Vagina (tissue), 2 donors: ENCODE measurements around the gene FCMR. TPM values are rescaled to one million over a fixed set of nuclear protein-coding genes. Genes with fewer than 3 reads are reported as not detected.

Source experiments
- DNase-seq, 2 donors: peaks; one replicate each; pipeline ENCODE4 v3.0.0-alpha.2; 2017; ENCODE audit errors: extremely low spot score in 2 of 2
- H3K27ac ChIP-seq: fragments of 200-600 bp; sonication (generic); one replicate; pipeline ENCODE4 v1.5.1; 2019
- H3K27me3 ChIP-seq: fragments of 200-600 bp; sonication (generic); one replicate; pipeline ENCODE4 v1.5.1; 2019
- H3K36me3 ChIP-seq, 2 donors: fragments of 200-600 bp; sonication (generic); one replicate each; pipeline ENCODE4 v1.5.1; 2017 to 2019
- H3K4me1 ChIP-seq: fragments of 200-600 bp; sonication (generic); one replicate; pipeline ENCODE4 v1.5.1; 2019
- H3K4me3 ChIP-seq, 2 donors: fragments of 200-600 bp; sonication (generic); 1 replicate in 1 of 2; 2 replicates in 1 of 2; pipeline ENCODE4 v1.5.1; 2016 to 2019
- H3K9me3 ChIP-seq: fragments of 200-600 bp; sonication (generic); one replicate; pipeline ENCODE4 v1.5.1; 2019
- POLR2A ChIP-seq, 2 donors: fragments of 450-650 bp; IDR thresholded peaks; one replicate each; pipeline ENCODE4 v1.6.1; 2017; ENCODE audit warnings: antibody characterized with exemption in 2 of 2, mild to moderate bottlenecking in 2 of 2, moderate library complexity in 2 of 2
- POLR2AphosphoS5 ChIP-seq, 2 donors: sonication (generic); formaldehyde crosslinking; IDR thresholded peaks; one replicate each; pipeline ENCODE4 v1.9.0; 2017; ENCODE audit warnings: antibody characterized with exemption in 2 of 2, mild to moderate bottlenecking in 2 of 2, low read depth in 1 of 2; ENCODE audit not compliant: insufficient read depth in 1 of 2
- intact Hi-C: fragments of 100-400 bp; cut with DNase I; formaldehyde crosslinking; loops from one replicate; pipeline ENCODE4 v1.15.1; 2023
- total RNA-seq: library from RNA; depleted of rRNA; stranded (reverse); fragments of >200 nt; gene quantifications from one replicate; pipeline ENCODE4 v1.2.3, GENCODE V29; 2016
- TF ChIP-seq, protein P1 (sequence below), 3 experiments: fragments of 450-650 bp in 2 of 3; fragments of 200-600 bp in 1 of 3; sonication (generic) in 1 of 3; IDR thresholded peaks; one replicate each; pipeline ENCODE4 v1.5.1; 2017 to 2019; ENCODE audit warnings: antibody characterized with exemption in 3 of 3, mild to moderate bottlenecking in 2 of 3, moderate library complexity in 2 of 3

The FCMR gene
- total RNA-seq, 1 donor from 2014 or later, result 12.3 TPM

DNA sequence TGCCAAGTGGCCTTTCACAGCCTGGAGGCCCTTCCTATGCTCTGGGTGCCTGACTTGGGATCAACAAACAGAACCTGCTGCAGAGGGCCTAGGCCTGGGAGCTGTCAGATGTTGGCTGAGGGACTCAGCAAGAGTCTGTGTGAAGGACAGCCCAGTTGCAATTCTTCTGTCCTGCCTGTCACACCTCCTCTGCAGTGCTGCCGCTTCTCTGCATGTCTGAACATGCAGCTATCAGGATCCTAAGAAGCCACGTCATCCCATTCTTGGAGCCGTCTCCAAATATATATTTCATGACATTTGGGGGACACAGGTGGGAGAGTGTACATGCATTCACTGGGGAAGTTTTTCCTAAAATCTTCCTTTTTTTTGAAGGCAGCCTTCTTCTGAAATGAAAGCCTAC is 39.9 kb upstream of the FCMR start:
- intact Hi-C loops, result no loop called here
- Histone ChIP-seq H3K9me3 (no peaks in the 10 kb centered on the region), H3K36me3 (no peaks in the 10 kb centered on the region), H3K27me3 (no peaks in the 10 kb centered on the region), H3K4me1 (no peaks in the 10 kb centered on the region), H3K27ac (no peak overlapping the region), H3K4me3 (no peak overlapping the region)
- TF ChIP-seq, protein P1, sequence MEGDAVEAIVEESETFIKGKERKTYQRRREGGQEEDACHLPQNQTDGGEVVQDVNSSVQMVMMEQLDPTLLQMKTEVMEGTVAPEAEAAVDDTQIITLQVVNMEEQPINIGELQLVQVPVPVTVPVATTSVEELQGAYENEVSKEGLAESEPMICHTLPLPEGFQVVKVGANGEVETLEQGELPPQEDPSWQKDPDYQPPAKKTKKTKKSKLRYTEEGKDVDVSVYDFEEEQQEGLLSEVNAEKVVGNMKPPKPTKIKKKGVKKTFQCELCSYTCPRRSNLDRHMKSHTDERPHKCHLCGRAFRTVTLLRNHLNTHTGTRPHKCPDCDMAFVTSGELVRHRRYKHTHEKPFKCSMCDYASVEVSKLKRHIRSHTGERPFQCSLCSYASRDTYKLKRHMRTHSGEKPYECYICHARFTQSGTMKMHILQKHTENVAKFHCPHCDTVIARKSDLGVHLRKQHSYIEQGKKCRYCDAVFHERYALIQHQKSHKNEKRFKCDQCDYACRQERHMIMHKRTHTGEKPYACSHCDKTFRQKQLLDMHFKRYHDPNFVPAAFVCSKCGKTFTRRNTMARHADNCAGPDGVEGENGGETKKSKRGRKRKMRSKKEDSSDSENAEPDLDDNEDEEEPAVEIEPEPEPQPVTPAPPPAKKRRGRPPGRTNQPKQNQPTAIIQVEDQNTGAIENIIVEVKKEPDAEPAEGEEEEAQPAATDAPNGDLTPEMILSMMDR (IDR thresholded peaks at IDR 0.05), result no peak
- TF ChIP-seq POLR2AphosphoS5 (IDR thresholded peaks at IDR 0.05; ENCODE audit: insufficient read depth in 1 of 2, low read depth in 1 of 2), result peak in 1 of 2 donors; percentile 13
- no peak for DNase-seq

DNA sequence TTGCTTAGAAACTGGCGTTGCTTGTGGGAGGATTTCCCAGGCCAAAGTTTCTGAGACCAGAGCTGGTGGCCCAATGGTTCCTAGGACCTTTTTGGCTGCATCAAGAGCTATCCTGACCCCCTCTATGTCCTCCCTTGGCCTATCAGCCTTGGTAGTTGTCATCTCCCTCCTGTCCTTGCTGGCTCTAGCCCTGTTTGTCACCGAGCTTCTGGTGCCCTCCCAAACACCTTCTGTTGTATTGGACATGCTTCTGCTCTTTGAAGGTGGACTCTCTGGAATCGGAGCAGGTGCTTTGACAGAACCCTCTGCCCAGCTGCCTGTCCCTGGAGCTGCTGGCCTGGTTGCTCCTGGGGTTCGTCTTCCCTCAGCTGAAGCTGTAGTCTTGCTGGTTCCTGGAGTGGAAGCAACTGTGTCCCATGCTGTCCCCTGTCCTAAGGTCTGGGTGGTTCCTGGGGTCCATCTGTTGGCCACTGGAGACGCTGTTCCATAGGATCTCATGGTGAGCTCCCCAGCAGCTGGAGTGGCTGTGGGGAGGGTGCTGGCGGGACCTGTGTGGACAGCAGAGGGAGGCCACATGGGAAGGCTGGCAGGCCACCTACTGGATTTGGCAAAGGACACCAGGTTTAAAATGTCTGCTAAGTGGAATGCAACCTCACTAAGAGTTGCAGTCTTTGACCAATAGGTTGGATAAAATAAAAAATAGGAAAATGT is 39.1 kb upstream of the FCMR start:
- H3K36me3 ChIP-seq, result no peaks in the 10 kb centered on the region
- TF ChIP-seq POLR2A (IDR thresholded peaks at IDR 0.05) (no peak), POLR2AphosphoS5 (IDR thresholded peaks at IDR 0.05; ENCODE audit: insufficient read depth in 1 of 2, low read depth in 1 of 2) (no peak)
- TF ChIP-seq, protein P1 (IDR thresholded peaks at IDR 0.05), result no peak
- H3K27ac ChIP-seq, result no peak overlapping the region
- no peak for DNase-seq
- H3K4me1 ChIP-seq, result no peaks in the 10 kb centered on the region
- H3K4me3 ChIP-seq, result no peak overlapping the region
- intact Hi-C loops, result no loop called here
- no peaks in the 10 kb centered on the region for H3K27me3 ChIP-seq
- no peaks in the 10 kb centered on the region for H3K9me3 ChIP-seq

DNA sequence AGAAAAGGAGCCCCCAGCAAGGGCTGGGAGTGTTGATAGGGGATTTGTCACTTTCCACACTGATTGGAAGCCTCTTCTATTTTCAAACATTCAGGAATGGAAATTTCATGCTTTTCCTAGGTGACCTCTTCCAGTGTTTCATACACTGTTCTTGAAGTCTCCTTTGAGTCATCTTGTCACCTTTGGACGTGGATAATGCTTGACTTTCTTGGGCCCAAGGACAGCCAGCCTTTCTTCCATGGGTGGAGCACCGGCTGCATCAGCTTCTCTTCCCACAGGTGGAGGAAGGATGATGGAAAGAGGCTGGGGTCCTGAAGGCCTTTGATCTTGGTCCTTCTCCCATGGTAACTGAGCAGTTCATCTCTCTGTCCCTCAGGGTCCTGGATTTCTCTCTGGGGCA is 36.4 kb upstream of the FCMR start:
- intact Hi-C loops, result no loop called here
- Histone ChIP-seq H3K9me3 (no peaks in the 10 kb centered on the region), H3K4me1 (peaks cover 9% of the 10 kb centered on the region), H3K27ac (no peak overlapping the region), H3K4me3 (no peak overlapping the region), H3K27me3 (no peaks in the 10 kb centered on the region), H3K36me3 (no peaks in the 10 kb centered on the region)
- TF ChIP-seq POLR2AphosphoS5 (IDR thresholded peaks at IDR 0.05; ENCODE audit: insufficient read depth in 1 of 2, low read depth in 1 of 2), result no peak
- TF ChIP-seq POLR2A (IDR thresholded peaks at IDR 0.05), result no peak
- TF ChIP-seq, protein P1 (IDR thresholded peaks at IDR 0.05), result no peak
- DNase-seq, result no peak

DNA sequence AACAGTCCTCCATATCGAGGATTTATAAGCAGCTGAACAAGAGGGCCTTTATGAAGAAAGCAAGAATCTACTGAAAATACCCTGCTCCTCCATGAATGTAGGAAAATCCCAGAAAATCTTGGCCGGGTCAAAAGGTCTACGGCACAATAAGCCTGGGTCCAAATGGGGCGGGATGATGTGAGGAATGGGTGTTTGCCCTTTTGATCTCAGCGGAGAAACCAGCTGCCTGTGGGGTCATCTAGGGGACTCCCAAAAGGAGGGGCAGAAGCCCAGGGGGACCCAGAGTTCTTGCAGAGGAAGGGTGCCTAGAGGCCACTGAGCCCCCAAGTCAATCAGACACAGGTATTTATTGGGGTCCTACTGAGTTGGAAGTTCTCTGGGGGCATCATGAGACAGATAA is 35.9 kb upstream of the FCMR start:
- no peak for DNase-seq
- peaks cover 9% of the 10 kb centered on the region for H3K4me1 ChIP-seq
- no peaks in the 10 kb centered on the region for H3K27me3 ChIP-seq
- no peak overlapping the region for H3K4me3 ChIP-seq
- no peak overlapping the region for H3K27ac ChIP-seq
- no peaks in the 10 kb centered on the region for H3K9me3 ChIP-seq
- no peaks in the 10 kb centered on the region for H3K36me3 ChIP-seq
- TF ChIP-seq, protein P1 (IDR thresholded peaks at IDR 0.05), result no peak
- TF ChIP-seq POLR2AphosphoS5 (IDR thresholded peaks at IDR 0.05; ENCODE audit: insufficient read depth in 1 of 2, low read depth in 1 of 2) (no peak), POLR2A (IDR thresholded peaks at IDR 0.05) (no peak)
- intact Hi-C loops, result no loop called here
